Tibial nerve (tissue), 4 donors: ENCODE measurements around the gene PIK3R3.

Experiments used
- EP300 ChIP-seq, 2 donors: sonication (generic); formaldehyde crosslinking; IDR thresholded peaks; one replicate each; pipeline ENCODE4 v1.6.1; 2017; ENCODE audit warnings: antibody characterized with exemption in 2 of 2, mild to moderate bottlenecking in 1 of 2
- POLR2A ChIP-seq, 2 donors: fragments of 450-650 bp; IDR thresholded peaks; one replicate each; pipeline ENCODE4 v1.6.1; 2017; ENCODE audit warnings: antibody characterized with exemption in 2 of 2, mild to moderate bottlenecking in 2 of 2, moderate library complexity in 2 of 2
- TF ChIP-seq, protein P1 (sequence below), 5 experiments: fragments of 200-600 bp in 3 of 5; fragments of 450-650 bp in 2 of 5; sonication (generic) in 3 of 5; IDR thresholded peaks; one replicate each; pipeline ENCODE4 v1.5.1; 2016 to 2019; ENCODE audit warnings: antibody characterized with exemption in 5 of 5, mild to moderate bottlenecking in 3 of 5, moderate library complexity in 2 of 5

DNA sequence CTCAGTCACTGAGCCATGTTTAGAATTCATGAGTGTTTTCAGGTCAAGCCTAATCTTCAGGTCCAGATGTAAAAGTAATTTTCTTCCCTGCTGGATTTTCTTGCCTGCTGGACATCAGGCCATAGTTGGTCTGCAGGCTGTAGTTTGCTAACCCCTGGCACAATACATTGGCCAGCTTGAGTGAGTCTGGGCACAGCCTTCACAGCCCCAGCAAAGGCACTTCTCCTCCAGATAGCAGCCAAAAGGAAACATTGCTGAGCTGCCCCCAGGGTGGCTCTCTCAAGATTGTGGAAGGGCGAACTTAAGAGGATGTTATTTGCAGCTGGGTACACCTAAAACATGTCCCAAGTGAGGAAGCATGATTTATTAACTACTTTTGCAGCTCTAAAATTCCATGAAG is 126.8 kb downstream of the PIK3R3 start:
- TF ChIP-seq, protein P1, sequence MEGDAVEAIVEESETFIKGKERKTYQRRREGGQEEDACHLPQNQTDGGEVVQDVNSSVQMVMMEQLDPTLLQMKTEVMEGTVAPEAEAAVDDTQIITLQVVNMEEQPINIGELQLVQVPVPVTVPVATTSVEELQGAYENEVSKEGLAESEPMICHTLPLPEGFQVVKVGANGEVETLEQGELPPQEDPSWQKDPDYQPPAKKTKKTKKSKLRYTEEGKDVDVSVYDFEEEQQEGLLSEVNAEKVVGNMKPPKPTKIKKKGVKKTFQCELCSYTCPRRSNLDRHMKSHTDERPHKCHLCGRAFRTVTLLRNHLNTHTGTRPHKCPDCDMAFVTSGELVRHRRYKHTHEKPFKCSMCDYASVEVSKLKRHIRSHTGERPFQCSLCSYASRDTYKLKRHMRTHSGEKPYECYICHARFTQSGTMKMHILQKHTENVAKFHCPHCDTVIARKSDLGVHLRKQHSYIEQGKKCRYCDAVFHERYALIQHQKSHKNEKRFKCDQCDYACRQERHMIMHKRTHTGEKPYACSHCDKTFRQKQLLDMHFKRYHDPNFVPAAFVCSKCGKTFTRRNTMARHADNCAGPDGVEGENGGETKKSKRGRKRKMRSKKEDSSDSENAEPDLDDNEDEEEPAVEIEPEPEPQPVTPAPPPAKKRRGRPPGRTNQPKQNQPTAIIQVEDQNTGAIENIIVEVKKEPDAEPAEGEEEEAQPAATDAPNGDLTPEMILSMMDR (IDR thresholded peaks at IDR 0.05) = no peak
- no peak for TF ChIP-seq POLR2A (IDR thresholded peaks at IDR 0.05)
- no peak for TF ChIP-seq EP300 (IDR thresholded peaks at IDR 0.05)
